ENCODE measurements around the gene OR11L1. TPM values are rescaled to one million over a fixed set of nuclear protein-coding genes. Genes with fewer than 3 reads are reported as not detected.

OR11L1 gene
- total RNA-seq (not detected), polyA plus RNA-seq (not detected)

GRCh38 chr1:247841796-247842195, at the start of gene OR11L1:
OR11L1 (minus strand) TSS chr1:247841896; CDS start chr1:247841896, 0 bp downstream.
- H3K27me3 ChIP-seq (ENCODE audit: insufficient read depth, low read length) = no peaks in the 10 kb centered on the region
- POLR2A ChIA-PET (ENCODE audit: partially characterized antibody) = no interaction called here
- Mint-ChIP-seq H3K4me3 (no peak within 1 kb of the TSS), H3K9me3 (peaks cover 0 to 5% (median 0%) of the 10 kb centered on the region in 8 donors), H3K36me3 (no peaks in the 10 kb centered on the region), H3K4me1 (no peaks in the 10 kb centered on the region), H3K27ac (no peak within 1 kb of the TSS), H3K27me3 (no peaks in the 10 kb centered on the region)
- no peaks in the 10 kb centered on the region for H3K4me1 ChIP-seq (ENCODE audit: insufficient read depth, low read length)
- no peaks in the 10 kb centered on the region for H3K9me3 ChIP-seq (ENCODE audit: control insufficient read depth in 1 of 2, low read length in 2 of 2)
- no peaks in the 10 kb centered on the region for H3K36me3 ChIP-seq (ENCODE audit: insufficient read depth, low read length)
- no peak within 1 kb of the TSS for H3K4me3 ChIP-seq (ENCODE audit: low read length in 2 of 2)
- no peak for DNase-seq
- H3K27ac ChIP-seq (ENCODE audit: low read depth, low read length) = no peak within 1 kb of the TSS
- intact Hi-C loops (cut with micrococcal nuclease) = no loop called here
- CTCF ChIA-PET (ENCODE audit: partially characterized antibody) = no interaction called here

- Mint-ChIP-seq H3K4me3 (no peak overlapping the region), H3K4me1 (no peaks in the 10 kb centered on the region), H3K27me3 (no peaks in the 10 kb centered on the region), H3K9me3 (peaks cover 0 to 3% (median 0%) of the 10 kb centered on the region in 8 donors), H3K36me3 (no peaks in the 10 kb centered on the region), H3K27ac (no peak overlapping the region)
- H3K4me3 ChIP-seq (ENCODE audit: low read length in 2 of 2) = no peak overlapping the region
- no peaks in the 10 kb centered on the region for H3K4me1 ChIP-seq (ENCODE audit: insufficient read depth, low read length)
- POLR2A ChIA-PET (ENCODE audit: partially characterized antibody) = no interaction called here
- intact Hi-C loops (cut with micrococcal nuclease) = no loop called here
- no peaks in the 10 kb centered on the region for H3K36me3 ChIP-seq (ENCODE audit: insufficient read depth, low read length)
- H3K27me3 ChIP-seq (ENCODE audit: insufficient read depth, low read length) = no peaks in the 10 kb centered on the region
- no peak for DNase-seq
- H3K9me3 ChIP-seq (ENCODE audit: control insufficient read depth in 1 of 2, low read length in 2 of 2) = no peaks in the 10 kb centered on the region
- CTCF ChIA-PET (ENCODE audit: partially characterized antibody) = no interaction called here
- no peak overlapping the region for H3K27ac ChIP-seq (ENCODE audit: low read depth, low read length)
These were observed 43.2 kb upstream of the OR11L1 start for GRCh38 chr1:247884797-247885413.

GRCh38 chr1:247883346-247883745, 41.6 kb upstream of the OR11L1 start:
- intact Hi-C loops (cut with micrococcal nuclease) = no loop called here
- H3K36me3 Mint-ChIP-seq = no peaks in the 10 kb centered on the region
- Histone ChIP-seq H3K36me3 (ENCODE audit: insufficient read depth, low read length) (no peaks in the 10 kb centered on the region), H3K27me3 (ENCODE audit: insufficient read depth, low read length) (no peaks in the 10 kb centered on the region), H3K4me1 (ENCODE audit: insufficient read depth, low read length) (no peaks in the 10 kb centered on the region), H3K27ac (ENCODE audit: low read depth, low read length) (no peak overlapping the region), H3K9me3 (ENCODE audit: control insufficient read depth in 1 of 2, low read length in 2 of 2) (no peaks in the 10 kb centered on the region), H3K4me3 (ENCODE audit: low read length in 2 of 2) (no peak overlapping the region)
- H3K4me3 Mint-ChIP-seq = no peak overlapping the region
- peaks cover 0 to 3% (median 0%) of the 10 kb centered on the region in 8 donors for H3K9me3 Mint-ChIP-seq
- DNase-seq = no peak
- no peaks in the 10 kb centered on the region for H3K4me1 Mint-ChIP-seq
- H3K27me3 Mint-ChIP-seq = peaks cover 0 to 2% of the 10 kb centered on the region in 2 donors
- CTCF ChIA-PET (ENCODE audit: partially characterized antibody) = no interaction called here
- H3K27ac Mint-ChIP-seq = no peak overlapping the region
- POLR2A ChIA-PET (ENCODE audit: partially characterized antibody) = no interaction called here

- H3K36me3 Mint-ChIP-seq = no peaks in the 10 kb centered on the region
These were observed 23.7 kb upstream of the OR11L1 start for GRCh38 chr1:247865416-247865815.

GRCh38 chr1:247864644-247865043, 22.9 kb upstream of the OR11L1 start:
- H3K4me3 Mint-ChIP-seq = no peak overlapping the region
- DNase-seq = no peak
- POLR2A ChIA-PET (ENCODE audit: partially characterized antibody) = no interaction called here
- no peaks in the 10 kb centered on the region for H3K36me3 Mint-ChIP-seq
- no peak overlapping the region for H3K4me3 ChIP-seq (ENCODE audit: low read length in 2 of 2)
- no peaks in the 10 kb centered on the region for H3K4me1 ChIP-seq (ENCODE audit: insufficient read depth, low read length)
- H3K36me3 ChIP-seq (ENCODE audit: insufficient read depth, low read length) = no peaks in the 10 kb centered on the region
- H3K9me3 Mint-ChIP-seq = peaks cover 0 to 8% (median under 1%) of the 10 kb centered on the region in 8 donors
- no peak overlapping the region for H3K27ac Mint-ChIP-seq
- H3K27me3 Mint-ChIP-seq = peaks cover 8% of the 10 kb centered on the region in 2 donors
- H3K27me3 ChIP-seq (ENCODE audit: insufficient read depth, low read length) = no peaks in the 10 kb centered on the region
- CTCF ChIA-PET (ENCODE audit: partially characterized antibody) = no interaction called here
- no peaks in the 10 kb centered on the region for H3K4me1 Mint-ChIP-seq
- H3K9me3 ChIP-seq (ENCODE audit: control insufficient read depth in 1 of 2, low read length in 2 of 2) = no peaks in the 10 kb centered on the region
- no peak overlapping the region for H3K27ac ChIP-seq (ENCODE audit: low read depth, low read length)
- intact Hi-C loops (cut with micrococcal nuclease) = no loop called here

More at GRCh38 chr1:247865416-247865815, 23.7 kb upstream of the OR11L1 start:
- Histone ChIP-seq H3K4me1 (ENCODE audit: insufficient read depth, low read length) (no peaks in the 10 kb centered on the region), H3K4me3 (ENCODE audit: low read length in 2 of 2) (no peak overlapping the region), H3K27ac (ENCODE audit: low read depth, low read length) (no peak overlapping the region), H3K36me3 (ENCODE audit: insufficient read depth, low read length) (no peaks in the 10 kb centered on the region), H3K9me3 (ENCODE audit: control insufficient read depth in 1 of 2, low read length in 2 of 2) (no peaks in the 10 kb centered on the region), H3K27me3 (ENCODE audit: insufficient read depth, low read length) (no peaks in the 10 kb centered on the region)
- intact Hi-C loops (cut with micrococcal nuclease) = no loop called here
- no peaks in the 10 kb centered on the region for H3K4me1 Mint-ChIP-seq
- peaks cover 8% of the 10 kb centered on the region in 2 donors for H3K27me3 Mint-ChIP-seq
- no peak overlapping the region for H3K4me3 Mint-ChIP-seq
- DNase-seq = no peak
- no peak overlapping the region for H3K27ac Mint-ChIP-seq
- peaks cover 0 to 10% (median 0%) of the 10 kb centered on the region in 8 donors for H3K9me3 Mint-ChIP-seq
- ChIA-PET POLR2A (ENCODE audit: partially characterized antibody) (no interaction called here), CTCF (ENCODE audit: partially characterized antibody) (no interaction called here)

GRCh38 chr1:247862756-247863155, 21.1 kb upstream of the OR11L1 start:
- Histone ChIP-seq H3K27ac (ENCODE audit: low read depth, low read length) (no peak overlapping the region), H3K36me3 (ENCODE audit: insufficient read depth, low read length) (no peaks in the 10 kb centered on the region), H3K4me1 (ENCODE audit: insufficient read depth, low read length) (no peaks in the 10 kb centered on the region), H3K4me3 (ENCODE audit: low read length in 2 of 2) (no peak overlapping the region), H3K27me3 (ENCODE audit: insufficient read depth, low read length) (peaks cover 5% of the 10 kb centered on the region), H3K9me3 (ENCODE audit: control insufficient read depth in 1 of 2, low read length in 2 of 2) (no peaks in the 10 kb centered on the region)
- CTCF ChIA-PET (ENCODE audit: partially characterized antibody) = interaction anchor here (1.3 kb wide), 1 partner anchor 12 kb away, joined by 3 read pairs; no protein-coding TSS in a partner anchor
- H3K4me3 Mint-ChIP-seq = no peak overlapping the region
- peaks cover 3 to 6% (median 5%) of the 10 kb centered on the region in 4 donors for H3K4me1 Mint-ChIP-seq
- H3K27me3 Mint-ChIP-seq = peaks cover 13 to 20% of the 10 kb centered on the region in 2 donors
- peaks cover 0 to 8% (median 0%) of the 10 kb centered on the region in 8 donors for H3K9me3 Mint-ChIP-seq
- POLR2A ChIA-PET (ENCODE audit: partially characterized antibody) = no interaction called here
- no peaks in the 10 kb centered on the region for H3K36me3 Mint-ChIP-seq
- peak overlapping the region in 1 of 7 donors; percentile 59 for H3K27ac Mint-ChIP-seq
- intact Hi-C loops (cut with micrococcal nuclease) = no loop called here
- DNase-seq = no peak

GRCh38 chr1:247857985-247858619, 16.4 kb upstream of the OR11L1 start:
- Mint-ChIP-seq H3K9me3 (peaks cover 0 to 8% (median 0%) of the 10 kb centered on the region in 8 donors), H3K36me3 (no peaks in the 10 kb centered on the region), H3K4me1 (peaks cover 5 to 15% (median 8%) of the 10 kb centered on the region in 4 donors), H3K27ac (no peak overlapping the region), H3K27me3 (peaks cover 28 to 31% of the 10 kb centered on the region in 2 donors), H3K4me3 (peak overlapping the region; percentile 72 to 81 (median 76))
- Histone ChIP-seq H3K27me3 (ENCODE audit: insufficient read depth, low read length) (peaks cover 5% of the 10 kb centered on the region), H3K4me3 (ENCODE audit: low read length in 2 of 2) (no peak overlapping the region), H3K9me3 (ENCODE audit: control insufficient read depth in 1 of 2, low read length in 2 of 2) (no peaks in the 10 kb centered on the region), H3K36me3 (ENCODE audit: insufficient read depth, low read length) (no peaks in the 10 kb centered on the region), H3K4me1 (ENCODE audit: insufficient read depth, low read length) (no peaks in the 10 kb centered on the region), H3K27ac (ENCODE audit: low read depth, low read length) (no peak overlapping the region)
- intact Hi-C loops (cut with micrococcal nuclease) = no loop called here
- DNase-seq = no peak
- ChIA-PET CTCF (ENCODE audit: partially characterized antibody) (no interaction called here), POLR2A (ENCODE audit: partially characterized antibody) (no interaction called here)
